ENCODE measurements around the gene P2RX1. TPM values are rescaled to one million over a fixed set of nuclear protein-coding genes. Genes with fewer than 3 reads are reported as not detected.

P2RX1 gene
- total and polyA plus RNA-seq, 12 donors = 0.42 to 8.6 (median 1.1) TPM

GRCh38 chr17:3905017-3905520 is 11.2 kb downstream of the P2RX1 start:
- Histone ChIP-seq H3K27me3 (no peaks in the 10 kb centered on the region), H3K4me3 (no peak overlapping the region), H3K36me3 (replicated peaks in 1 of 2) (no peaks in the 10 kb centered on the region), H3K27ac (no peak overlapping the region), H3K4me1 (replicated peaks in 1 of 2) (peaks cover 4% of the 10 kb centered on the region in 2 donors), H3K9me3 (replicated peaks in 1 of 3) (no peaks in the 10 kb centered on the region)
- intact Hi-C loops (cut with DNase I) = loop anchor here in 1 of 2 donors (5.0 kb wide), 1 partner anchor 43 kb away; no protein-coding TSS in a partner anchor
- TF ChIP-seq POLR2A (IDR thresholded peaks at IDR 0.05) (no peak), CTCF (IDR thresholded peaks at IDR 0.05) (no peak)
- no peak for DNase-seq
- 78 to 90% (median 84%) methylated on average over 1 to 11 of the region's 11 CpGs for WGBS, 4 donors

- 62 to 91% (median 79%) methylated on average over 1 to 15 of the region's 15 CpGs for WGBS, 4 donors
- intact Hi-C loops (cut with DNase I) = no loop called here
- Histone ChIP-seq H3K4me3 (no peak overlapping the region), H3K4me1 (replicated peaks in 1 of 2) (peaks cover 4% of the 10 kb centered on the region in 2 donors), H3K36me3 (replicated peaks in 1 of 2) (no peaks in the 10 kb centered on the region), H3K27me3 (no peaks in the 10 kb centered on the region), H3K9me3 (replicated peaks in 1 of 3) (no peaks in the 10 kb centered on the region), H3K27ac (no peak overlapping the region)
- no peak for DNase-seq
- TF ChIP-seq POLR2A (IDR thresholded peaks at IDR 0.05) = no peak
- TF ChIP-seq CTCF (IDR thresholded peaks at IDR 0.05) = no peak
Observed at GRCh38 chr17:3904501-3904900, 11.8 kb downstream of the P2RX1 start.

- Histone ChIP-seq H3K4me1 (replicated peaks in 1 of 2) (peaks cover 4% of the 10 kb centered on the region in 2 donors), H3K36me3 (replicated peaks in 1 of 2) (no peaks in the 10 kb centered on the region), H3K27me3 (no peaks in the 10 kb centered on the region), H3K9me3 (replicated peaks in 1 of 3) (no peaks in the 10 kb centered on the region), H3K4me3 (no peak overlapping the region), H3K27ac (no peak overlapping the region)
- TF ChIP-seq CTCF (IDR thresholded peaks at IDR 0.05) (no peak), POLR2A (IDR thresholded peaks at IDR 0.05) (no peak)
- WGBS, 4 donors = 48 to 65% (median 57%) methylated on average over 12 to 21 of the region's 21 CpGs
- DNase-seq = peak in 5 of 7 donors; percentile 65 to 74 (median 67)
- intact Hi-C loops (cut with DNase I) = no loop called here
Observed at GRCh38 chr17:3903881-3904290, 12.4 kb downstream of the P2RX1 start.

- WGBS, 4 donors = 63 to 83% (median 66%) methylated on average over 12 to 25 of the region's 25 CpGs
- intact Hi-C loops (cut with DNase I) = no loop called here
Observed at GRCh38 chr17:3903051-3903825, 13.0 kb downstream of the P2RX1 start.

More at GRCh38 chr17:3903051-3903825, 13.0 kb downstream of the P2RX1 start:
- H3K4me3 ChIP-seq = no peak overlapping the region
- H3K27me3 ChIP-seq = no peaks in the 10 kb centered on the region
- H3K27ac ChIP-seq = no peak overlapping the region
- TF ChIP-seq POLR2A (IDR thresholded peaks at IDR 0.05) (no peak), CTCF (IDR thresholded peaks at IDR 0.05) (no peak)
- no peaks in the 10 kb centered on the region for H3K9me3 ChIP-seq (replicated peaks in 1 of 3)
- H3K4me1 ChIP-seq (replicated peaks in 1 of 2) = peaks cover 4% of the 10 kb centered on the region in 2 donors
- DNase-seq = no peak
- H3K36me3 ChIP-seq (replicated peaks in 1 of 2) = no peaks in the 10 kb centered on the region
